ENCODE results near the gene PROK1.
A peak's percentile ranks its signal among the peaks of the same experiment; 100 is the strongest.

PROK1 gene

DNA sequence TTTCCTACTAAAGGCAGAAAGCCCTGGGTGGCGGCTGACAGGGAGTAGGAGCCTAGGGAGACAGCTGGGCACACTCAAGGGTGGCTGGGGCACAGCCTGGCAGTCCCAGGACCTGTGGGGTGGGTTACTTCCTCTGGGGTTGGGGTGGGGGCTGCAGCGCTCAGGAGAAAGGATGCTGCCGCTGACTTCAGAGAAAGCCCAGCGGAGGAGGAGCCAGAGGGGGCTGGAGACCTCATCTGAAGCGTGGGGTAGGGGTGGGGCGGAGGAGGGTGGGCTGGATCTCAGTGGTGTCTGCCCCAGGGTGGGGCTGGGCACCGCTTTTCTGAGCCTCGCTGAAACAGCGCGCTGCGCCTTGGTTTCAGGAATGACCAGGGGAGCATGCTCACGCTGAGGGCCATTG, 37.2 kb downstream of the PROK1 start:
- no peak for DNase-seq (ENCODE audit: low read depth, low spot score)

DNA sequence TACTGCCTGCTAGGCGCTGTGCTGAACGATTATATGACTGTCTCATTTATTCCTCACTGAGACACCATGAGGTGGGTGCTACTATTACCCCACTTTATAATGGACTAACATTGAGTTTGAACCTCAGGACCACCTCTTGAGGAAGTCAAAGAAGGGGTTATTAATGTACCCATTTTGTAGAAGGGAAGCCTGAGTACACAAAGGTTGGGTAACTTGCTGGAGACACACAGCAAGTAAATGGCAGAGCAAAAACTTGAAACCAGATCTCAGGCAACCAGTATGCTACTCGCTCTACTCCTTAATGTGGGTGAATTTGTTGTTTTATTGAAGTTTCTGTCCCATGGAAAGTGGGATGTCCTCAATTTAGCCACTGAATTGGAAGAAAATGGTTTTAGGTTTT, 37.9 kb downstream of the PROK1 start:
- no peak for DNase-seq (ENCODE audit: low read depth, low spot score)

DNA sequence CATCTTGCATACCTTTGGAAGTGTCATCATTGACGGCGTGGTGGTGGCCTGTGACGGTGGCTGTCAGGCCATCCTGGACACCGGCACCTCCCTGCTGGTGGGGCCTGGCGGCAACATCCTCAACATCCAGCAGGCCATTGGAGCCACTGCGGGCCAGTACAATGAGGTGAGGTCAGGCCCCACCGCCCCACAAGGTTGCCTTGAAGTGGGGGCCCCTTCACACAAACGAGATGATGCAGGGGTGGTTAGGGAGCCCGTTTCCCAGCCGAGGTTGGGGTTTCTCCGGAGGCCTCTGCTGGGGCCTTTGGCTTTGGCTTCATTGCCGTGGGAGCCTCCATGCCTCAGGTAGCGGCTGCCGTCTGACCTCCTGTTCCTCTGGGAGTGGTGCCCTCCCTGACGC, 38.5 kb downstream of the PROK1 start:
- no peak for DNase-seq (ENCODE audit: low read depth, low spot score)

DNA sequence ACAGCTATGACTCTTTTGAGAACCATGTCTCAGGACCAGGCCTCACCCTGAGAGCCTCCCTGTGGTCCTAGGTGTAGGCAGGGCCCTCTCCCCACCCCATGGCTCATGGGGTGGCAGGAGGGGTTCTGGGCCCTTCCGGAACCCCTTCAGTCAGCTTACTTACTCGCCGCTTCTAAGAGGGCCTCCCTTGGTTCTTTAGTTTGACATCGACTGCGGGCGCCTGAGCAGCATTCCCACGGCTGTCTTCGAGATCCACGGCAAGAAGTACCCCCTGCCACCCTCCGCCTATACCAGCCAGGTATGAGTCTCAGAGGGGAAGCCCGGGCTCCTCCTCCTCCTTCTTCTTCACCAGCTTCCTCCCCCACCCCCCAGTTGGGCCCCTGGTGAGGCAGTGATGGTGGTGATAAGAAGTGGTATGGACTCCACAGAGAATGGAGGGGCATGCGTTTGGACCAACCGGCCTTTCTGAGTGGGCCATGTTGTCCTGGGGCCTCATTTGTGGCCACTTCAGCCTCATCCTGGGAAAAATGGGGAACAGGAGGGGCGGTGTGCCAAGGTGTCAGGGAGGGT, 39.1 kb downstream of the PROK1 start:
- DNase-seq (ENCODE audit: low read depth, low spot score): no peak

DNA sequence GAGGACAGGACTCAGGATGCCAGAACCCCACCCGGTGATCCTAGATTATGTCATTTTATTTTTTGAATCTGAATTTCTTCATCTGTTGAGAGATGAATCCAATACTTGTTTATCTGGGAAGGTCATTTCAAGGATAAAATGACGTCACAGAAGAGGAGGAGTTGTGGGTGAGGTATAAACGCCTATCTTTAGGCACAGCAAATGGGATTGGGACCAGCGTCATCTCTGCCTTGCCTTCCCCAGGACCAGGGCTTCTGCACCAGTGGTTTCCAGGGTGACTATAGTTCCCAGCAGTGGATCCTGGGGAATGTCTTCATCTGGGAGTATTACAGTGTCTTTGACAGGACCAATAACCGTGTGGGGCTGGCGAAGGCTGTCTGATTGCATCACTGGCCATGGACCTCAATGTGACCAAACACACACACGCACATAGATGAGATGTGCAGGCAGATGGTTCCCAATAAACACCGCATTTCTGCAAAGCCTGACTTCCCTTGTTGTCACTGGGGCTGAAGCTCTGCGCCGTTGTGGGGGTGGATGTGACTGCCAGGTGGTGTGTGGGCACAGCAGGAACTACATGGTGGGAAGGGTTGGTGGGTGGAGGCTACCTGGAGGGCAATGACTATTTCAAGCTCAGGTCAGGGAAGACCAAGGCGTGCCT, 40.0 kb downstream of the PROK1 start:
- DNase-seq (ENCODE audit: low read depth, low spot score): no peak

DNA sequence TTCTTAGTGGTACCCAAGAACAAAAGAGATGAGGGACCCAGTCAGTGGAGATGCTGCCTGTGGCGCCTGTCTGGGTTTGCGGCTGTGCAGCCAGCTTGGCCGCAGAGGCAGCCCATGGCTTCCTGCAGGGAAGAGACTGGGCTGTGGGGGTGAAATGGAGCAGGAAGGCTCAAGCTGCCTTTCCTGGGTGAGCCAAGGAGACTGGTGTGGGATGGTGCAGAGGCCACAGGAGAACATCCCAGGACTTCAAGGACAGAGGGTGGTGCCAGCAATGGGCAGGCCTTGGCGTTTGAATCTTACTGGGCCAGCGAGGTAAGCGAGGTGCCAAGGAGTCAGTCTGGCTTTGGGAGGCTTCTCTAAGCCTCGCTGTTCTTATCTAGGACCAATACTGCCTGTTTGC, 41.6 kb downstream of the PROK1 start:
- DNase-seq (ENCODE audit: low read depth, low spot score): no peak

GRCh38 chr1:110493059-110493699, 42.2 kb downstream of the PROK1 start:
- DNase-seq (ENCODE audit: low read depth, low spot score): no peak

GRCh38 chr1:110494036-110494435, 43.1 kb downstream of the PROK1 start:
- no peak for DNase-seq (ENCODE audit: low read depth, low spot score)

DNA sequence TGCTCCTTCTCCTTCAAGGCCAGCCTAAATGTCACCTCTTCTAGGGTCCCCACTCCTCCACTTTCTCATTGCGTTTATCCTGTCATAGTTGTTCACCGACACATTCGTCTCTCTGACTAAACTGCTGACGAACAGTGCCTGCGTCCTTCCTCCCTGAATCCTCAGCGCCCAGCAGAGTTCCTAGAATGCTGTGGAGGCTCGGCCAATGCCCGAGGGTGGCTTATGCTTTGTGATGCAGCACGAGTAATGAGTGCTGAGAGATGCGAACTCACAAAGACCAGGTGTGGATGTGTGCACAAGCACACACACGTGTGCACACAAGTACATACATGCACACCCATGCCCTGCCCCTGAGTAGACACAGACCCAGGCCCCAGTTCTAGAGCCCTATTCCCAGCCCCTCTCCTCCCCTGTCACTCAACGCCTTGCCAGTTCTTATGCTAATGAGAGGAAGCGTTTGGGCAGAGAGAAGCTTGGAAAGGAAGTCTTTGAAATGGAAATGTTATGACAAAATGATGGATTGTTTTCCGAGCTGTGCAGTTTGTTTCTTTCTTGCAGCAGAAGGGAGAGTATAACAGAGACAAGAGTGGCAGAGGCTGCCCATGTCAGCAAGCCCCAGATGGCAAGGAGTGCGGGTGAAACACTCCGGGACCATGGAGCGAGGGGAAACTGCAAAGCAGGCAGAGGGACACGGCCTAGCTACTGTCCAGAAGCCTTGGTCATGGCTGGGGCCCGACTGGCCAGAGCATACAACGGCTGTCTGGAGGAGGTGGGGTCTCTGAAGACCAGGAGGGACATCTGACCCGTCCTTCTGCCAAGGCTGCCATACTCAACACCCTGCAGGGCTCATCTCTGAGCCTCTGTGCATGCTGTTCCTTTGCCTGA, 43.8 kb downstream of the PROK1 start:
- DNase-seq (ENCODE audit: low read depth, low spot score): no peak

DNA sequence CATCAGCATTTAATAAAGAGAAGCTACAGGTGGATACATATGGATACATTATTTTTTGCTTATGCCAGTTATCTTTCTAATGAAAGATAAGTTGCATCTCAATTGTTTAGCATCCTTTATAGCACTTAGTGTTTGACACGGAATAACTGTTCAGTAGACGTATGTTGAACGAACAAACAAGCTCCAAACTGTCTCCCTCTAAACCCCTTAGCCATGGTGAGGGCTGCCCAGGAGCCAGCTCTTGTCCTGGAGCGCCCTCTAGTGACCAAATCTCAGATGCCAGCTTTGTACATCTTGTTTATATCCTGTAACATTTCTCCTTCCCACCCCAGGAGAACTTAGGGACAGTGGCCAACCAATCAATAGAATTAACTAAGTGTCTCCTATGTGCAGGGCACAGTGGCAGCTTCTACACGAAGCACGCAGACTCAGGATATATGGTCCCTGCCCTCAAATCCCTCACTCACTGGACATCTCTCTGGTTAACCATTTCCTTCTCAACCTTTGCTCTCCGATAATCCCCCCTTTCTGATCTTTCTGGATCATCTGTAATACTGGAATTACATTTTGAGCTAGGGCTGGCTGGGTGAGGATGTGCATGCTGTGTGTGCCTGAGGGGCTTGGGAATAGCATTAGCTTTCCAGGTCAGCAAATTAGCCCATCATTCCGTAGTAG, 45.1 kb downstream of the PROK1 start:
- peak; percentile 58 for DNase-seq (ENCODE audit: low read depth, low spot score)

- no peak for DNase-seq (ENCODE audit: low read depth, low spot score)
These were observed 47.3 kb downstream of the PROK1 start for GRCh38 chr1:110498270-110498669.

DNA sequence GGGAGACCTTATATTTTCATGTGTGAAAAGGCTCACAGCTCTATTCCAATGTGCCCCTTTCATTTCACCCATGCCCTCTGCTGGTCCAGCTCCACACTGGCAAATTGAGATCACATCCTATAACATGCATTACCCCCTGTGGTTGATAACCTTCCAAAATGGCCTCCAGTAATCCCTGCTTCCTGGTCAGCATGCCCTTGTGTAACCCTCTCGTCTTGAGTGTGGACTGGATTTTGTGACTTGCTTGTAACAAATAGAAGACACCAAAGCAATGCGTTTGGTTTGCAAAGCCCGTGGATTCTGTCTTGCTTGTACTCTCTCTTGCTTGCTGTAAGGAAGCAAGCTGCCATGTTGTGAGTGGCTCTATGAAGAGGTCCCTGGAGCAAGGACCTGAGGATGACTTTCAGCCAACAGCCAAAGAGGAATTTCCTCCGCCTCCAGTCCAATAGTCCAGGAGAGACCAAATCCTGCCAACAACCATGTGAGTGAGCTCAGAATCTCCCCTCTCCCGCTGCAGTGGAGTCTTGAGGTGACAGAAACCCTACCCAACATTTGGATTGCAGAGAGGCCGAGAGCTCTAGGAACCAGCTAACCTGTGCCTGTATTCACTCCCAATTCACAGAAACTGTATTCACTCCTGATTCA, 50.7 kb downstream of the PROK1 start:
- no peak for DNase-seq (ENCODE audit: low read depth, low spot score)

- no peak for DNase-seq (ENCODE audit: low read depth, low spot score)
These were observed 51.6 kb downstream of the PROK1 start for GRCh38 chr1:110502402-110503151.

DNA sequence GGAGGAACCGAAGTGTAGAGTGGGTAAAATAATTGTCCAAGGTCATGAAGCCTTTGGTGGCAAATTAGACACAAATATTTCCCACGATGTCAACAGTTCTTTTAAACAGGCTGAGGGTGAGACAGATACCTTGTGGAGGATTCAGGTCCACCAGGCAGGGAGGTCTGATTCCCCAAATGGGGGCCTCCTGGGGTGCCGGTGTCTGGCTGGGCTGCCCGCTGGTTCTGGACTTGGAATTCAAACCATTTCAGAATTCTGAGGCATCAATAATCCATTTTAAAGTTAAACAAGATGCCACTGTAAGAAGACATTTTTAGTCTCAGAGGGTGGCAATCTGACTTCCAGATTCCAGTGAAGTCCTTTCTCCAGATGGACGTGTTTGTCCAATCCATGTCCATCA, 52.5 kb downstream of the PROK1 start:
- DNase-seq (ENCODE audit: low read depth, low spot score): no peak

GRCh38 chr1:110504226-110504625, 53.3 kb downstream of the PROK1 start:
- no peak for DNase-seq (ENCODE audit: low read depth, low spot score)

- DNase-seq (ENCODE audit: low read depth, low spot score): no peak
These were observed 54.6 kb downstream of the PROK1 start for GRCh38 chr1:110505596-110505995.

GRCh38 chr1:110506541-110506940, 55.6 kb downstream of the PROK1 start:
- DNase-seq (ENCODE audit: low read depth, low spot score): no peak
